Measurements from ENCODE around the gene STX18.

DNA sequence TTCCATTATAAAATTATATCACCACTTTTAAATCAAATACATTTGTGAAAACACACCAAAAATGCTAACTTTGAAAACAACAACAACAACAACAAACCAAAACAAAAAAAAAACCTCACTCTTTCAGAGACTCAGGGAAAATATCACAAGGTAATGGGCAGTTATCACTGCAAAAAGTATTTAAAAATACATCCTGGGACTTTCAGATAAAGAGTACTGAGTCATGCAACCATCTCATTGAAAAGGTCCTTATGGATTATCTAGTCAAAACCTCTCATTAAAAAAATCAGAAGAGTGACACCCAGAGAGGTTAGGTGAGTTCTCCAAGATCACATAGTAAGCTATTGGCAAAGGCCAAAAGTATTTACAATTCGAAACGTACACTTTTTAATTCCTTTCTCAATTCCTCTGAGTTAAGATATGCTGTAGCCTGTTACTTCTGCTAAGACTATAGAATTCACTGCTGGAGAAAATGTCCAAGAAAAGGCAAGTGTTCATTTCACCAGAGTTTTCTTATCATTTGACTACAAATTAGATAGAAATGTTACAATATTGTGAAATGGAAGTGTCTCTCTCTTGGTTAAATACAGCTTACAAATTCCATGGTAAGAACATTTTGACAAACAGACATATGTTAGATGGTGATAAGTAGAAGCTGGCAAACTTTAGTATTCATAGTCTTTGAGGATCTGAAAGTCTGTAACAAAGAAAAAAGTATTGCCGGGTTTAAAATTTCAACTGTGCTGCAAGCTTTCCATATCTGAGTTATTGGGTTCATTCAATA, 9.3 kb downstream of the STX18 start:
- TF ChIP-seq, protein P1, sequence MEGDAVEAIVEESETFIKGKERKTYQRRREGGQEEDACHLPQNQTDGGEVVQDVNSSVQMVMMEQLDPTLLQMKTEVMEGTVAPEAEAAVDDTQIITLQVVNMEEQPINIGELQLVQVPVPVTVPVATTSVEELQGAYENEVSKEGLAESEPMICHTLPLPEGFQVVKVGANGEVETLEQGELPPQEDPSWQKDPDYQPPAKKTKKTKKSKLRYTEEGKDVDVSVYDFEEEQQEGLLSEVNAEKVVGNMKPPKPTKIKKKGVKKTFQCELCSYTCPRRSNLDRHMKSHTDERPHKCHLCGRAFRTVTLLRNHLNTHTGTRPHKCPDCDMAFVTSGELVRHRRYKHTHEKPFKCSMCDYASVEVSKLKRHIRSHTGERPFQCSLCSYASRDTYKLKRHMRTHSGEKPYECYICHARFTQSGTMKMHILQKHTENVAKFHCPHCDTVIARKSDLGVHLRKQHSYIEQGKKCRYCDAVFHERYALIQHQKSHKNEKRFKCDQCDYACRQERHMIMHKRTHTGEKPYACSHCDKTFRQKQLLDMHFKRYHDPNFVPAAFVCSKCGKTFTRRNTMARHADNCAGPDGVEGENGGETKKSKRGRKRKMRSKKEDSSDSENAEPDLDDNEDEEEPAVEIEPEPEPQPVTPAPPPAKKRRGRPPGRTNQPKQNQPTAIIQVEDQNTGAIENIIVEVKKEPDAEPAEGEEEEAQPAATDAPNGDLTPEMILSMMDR (IDR thresholded peaks at IDR 0.05; ENCODE audit: low read length) = no peak
- TF ChIP-seq EZH2 (optimal IDR thresholded peaks at IDR 0.05; ENCODE audit: low read depth, low read length) (no peak), EZH2phosphoT487 (IDR thresholded peaks at IDR 0.05; ENCODE audit: low read length) (no peak)
